Calu3 (cell line): ENCODE measurements around the gene FNDC3B. TPM values are rescaled to one million over a fixed set of nuclear protein-coding genes. Genes with fewer than 3 reads are reported as not detected.

Source experiments
- BruUV-seq: library from RNA; stranded (reverse); fragments of 400-500 nt; replicated peaks from 2 replicates; lab custom pipeline; 2021; lab: Mats Ljungman, UMichigan
- CTCF ChIA-PET: fragments of 300-600 bp; sonication (Branson Sonifier 250); formaldehyde crosslinking; loops from one replicate; lab custom pipeline; 2022; ENCODE audit warnings: antibody characterized with exemption; lab: Charles Lee
- DNase-seq: peaks from one replicate; pipeline ENCODE4 v3.0.0; 2022
- H3K27ac Mint-ChIP-seq: one replicate; pipeline ENCODE4 v1.8.0; 2022; ENCODE audit warnings: mixed read lengths; ENCODE audit not compliant: unreplicated experiment
- H3K27me3 Mint-ChIP-seq: one replicate; pipeline ENCODE4 v1.8.0; 2022; ENCODE audit warnings: mixed read lengths; ENCODE audit not compliant: unreplicated experiment
- H3K36me3 Mint-ChIP-seq: one replicate; pipeline ENCODE4 v1.8.0; 2022; ENCODE audit warnings: mild to moderate bottlenecking, moderate library complexity, mixed read lengths; ENCODE audit not compliant: insufficient read depth, unreplicated experiment
- H3K4me1 Mint-ChIP-seq: one replicate; pipeline ENCODE4 v1.8.0; 2022; ENCODE audit warnings: mild to moderate bottlenecking, low read depth, mixed read lengths; ENCODE audit not compliant: unreplicated experiment
- H3K4me3 Mint-ChIP-seq: one replicate; pipeline ENCODE4 v1.8.0; 2022; ENCODE audit warnings: mild to moderate bottlenecking, low read depth, moderate library complexity, mixed read lengths; ENCODE audit not compliant: unreplicated experiment
- H3K9me3 Mint-ChIP-seq: one replicate; pipeline ENCODE4 v1.8.0; 2022; ENCODE audit warnings: low read depth, mixed read lengths; ENCODE audit not compliant: unreplicated experiment
- CTCF ChIP-seq: fragments of 200-600 bp; IDR thresholded peaks from one replicate; pipeline ENCODE4 v1.8.0; 2022; ENCODE audit warnings: antibody characterized with exemption; ENCODE audit not compliant: unreplicated experiment
- intact Hi-C: fragments of 100-400 bp; cut with micrococcal nuclease; formaldehyde crosslinking; loops from one replicate; pipeline ENCODE4 v1.10.0; 2022; ENCODE audit not compliant: unreplicated experiment
- total RNA-seq: library from RNA; stranded (reverse); gene quantifications from 2 replicates; pipeline ENCODE4 v1.2.3, GENCODE V29; 2022

Gene FNDC3B
- total RNA-seq, 1 experiment from 2014 or later = 453 TPM

GRCh38 chr3:172394692-172395091 lies 355.3 kb downstream of the FNDC3B start:
- intact Hi-C loops = loop anchor here (5.0 kb wide), 2 partner anchors 83 to 203 kb away; no protein-coding TSS in a partner anchor
- no peak for DNase-seq
- Mint-ChIP-seq H3K27me3 (no peaks in the 10 kb centered on the region), H3K36me3 (peaks cover 74% of the 10 kb centered on the region), H3K9me3 (no peaks in the 10 kb centered on the region), H3K4me1 (peaks cover 11% of the 10 kb centered on the region), H3K4me3 (no peak overlapping the region), H3K27ac (no peak overlapping the region)
- CTCF ChIA-PET = no interaction called here
- no peak for TF ChIP-seq CTCF
- no TSS peak for BruUV-seq

- intact Hi-C loops = loop anchor here (5.0 kb wide), 1 partner anchor 81 kb away; no protein-coding TSS in a partner anchor
- no peak overlapping the region for H3K27ac Mint-ChIP-seq
- H3K4me3 Mint-ChIP-seq = no peak overlapping the region
- CTCF ChIA-PET = no interaction called here
- H3K36me3 Mint-ChIP-seq = peaks cover 74% of the 10 kb centered on the region
- BruUV-seq = no TSS peak
- DNase-seq = no peak
- no peaks in the 10 kb centered on the region for H3K9me3 Mint-ChIP-seq
- H3K4me1 Mint-ChIP-seq = peaks cover 1% of the 10 kb centered on the region
- TF ChIP-seq CTCF = no peak
- no peaks in the 10 kb centered on the region for H3K27me3 Mint-ChIP-seq
These were observed 357.0 kb downstream of the FNDC3B start for GRCh38 chr3:172396400-172396799.

- H3K27ac Mint-ChIP-seq = no peak overlapping the region
- H3K36me3 Mint-ChIP-seq = peaks cover 77% of the 10 kb centered on the region
- no peaks in the 10 kb centered on the region for H3K27me3 Mint-ChIP-seq
- no peak overlapping the region for H3K4me3 Mint-ChIP-seq
- CTCF ChIA-PET = interaction anchor here (0.6 to 1.4 kb wide), 4 partner anchors 29 to 198 kb away, joined by 3 to 7 read pairs (median 5); no protein-coding TSS in a partner anchor
- intact Hi-C loops = loop anchor here (5.0 kb wide), 1 partner anchor 79 kb away; no protein-coding TSS in a partner anchor
- H3K4me1 Mint-ChIP-seq = no peaks in the 10 kb centered on the region
- H3K9me3 Mint-ChIP-seq = peaks cover 4% of the 10 kb centered on the region
- DNase-seq = no peak
- TF ChIP-seq CTCF = no peak
- BruUV-seq = TSS peak; percentile 22
These were observed 358.5 kb downstream of the FNDC3B start for GRCh38 chr3:172397716-172398405.

- no peak for DNase-seq
- Mint-ChIP-seq H3K27ac (no peak overlapping the region), H3K9me3 (peaks cover 4% of the 10 kb centered on the region), H3K4me3 (no peak overlapping the region), H3K4me1 (no peaks in the 10 kb centered on the region), H3K27me3 (no peaks in the 10 kb centered on the region), H3K36me3 (peaks cover 77% of the 10 kb centered on the region)
- BruUV-seq = no TSS peak
- intact Hi-C loops = loop anchor here (5.0 kb wide), 1 partner anchor 79 kb away; no protein-coding TSS in a partner anchor
- CTCF ChIA-PET = interaction anchor here (0.9 to 1.4 kb wide), 2 partner anchors 63 to 197 kb away, joined by 5 to 7 read pairs; no protein-coding TSS in a partner anchor
- TF ChIP-seq CTCF = no peak
These were observed 359.1 kb downstream of the FNDC3B start for GRCh38 chr3:172398484-172398883.
